HG03039 (cell line): ENCODE measurements around the gene SMTNL2.

Source experiments
- ATAC-seq: cut with Tn5 transposase; IDR thresholded peaks from one replicate; pipeline ENCODE4 v1.9.1; 2021; ENCODE audit warnings: mild to moderate bottlenecking, moderate library complexity; ENCODE audit not compliant: unreplicated experiment

The SMTNL2 gene

GRCh38 chr17:4584101-4584916 is at the start of gene SMTNL2:
TSS of gene SMTNL2 (plus strand) at chr17:4584529. CDS start at chr17:4584606, 77 bp downstream.
- no peak for ATAC-seq

- no peak for ATAC-seq
Observed at GRCh38 chr17:4534928-4535666, 49.2 kb upstream of the SMTNL2 start.

GRCh38 chr17:4535667-4536258 is 48.6 kb upstream of the SMTNL2 start:
- ATAC-seq, result no peak

GRCh38 chr17:4536259-4536741 is 48.0 kb upstream of the SMTNL2 start:
- ATAC-seq, result no peak

- no peak for ATAC-seq
Observed at GRCh38 chr17:4536742-4537411, 47.5 kb upstream of the SMTNL2 start.

GRCh38 chr17:4537451-4538235 is 46.7 kb upstream of the SMTNL2 start:
- no peak for ATAC-seq

GRCh38 chr17:4538236-4539002 is 45.9 kb upstream of the SMTNL2 start:
- ATAC-seq, result no peak

- no peak for ATAC-seq
Observed at GRCh38 chr17:4539025-4539424, 45.3 kb upstream of the SMTNL2 start.

GRCh38 chr17:4539576-4540223 is 44.6 kb upstream of the SMTNL2 start:
- ATAC-seq, result no peak

GRCh38 chr17:4540224-4540651 is 44.1 kb upstream of the SMTNL2 start:
- no peak for ATAC-seq

GRCh38 chr17:4540687-4541327 is 43.5 kb upstream of the SMTNL2 start:
- no peak for ATAC-seq

GRCh38 chr17:4541328-4542002 is 42.9 kb upstream of the SMTNL2 start:
- ATAC-seq, result no peak

GRCh38 chr17:4542003-4542725 is 42.2 kb upstream of the SMTNL2 start:
- no peak for ATAC-seq

- ATAC-seq, result no peak
Observed at GRCh38 chr17:4542726-4543191, 41.6 kb upstream of the SMTNL2 start.

GRCh38 chr17:4543557-4544026 is 40.7 kb upstream of the SMTNL2 start:
- ATAC-seq, result no peak

GRCh38 chr17:4544135-4544950 is 40.0 kb upstream of the SMTNL2 start:
- ATAC-seq, result no peak
